Measurements from ENCODE around the gene C1QL4.
A peak's percentile ranks its signal among the peaks of the same experiment; 100 is the strongest.
"Not testable (repeated sequence)": the region's sequence is repeated elsewhere in the genome, so short reads cannot be mapped to it uniquely, and the experiment has no call there.

C1QL4 gene

GRCh38 chr12:49298160-49298559, 38.8 kb downstream of the C1QL4 start:
- peak; percentile 46 for DNase-seq

GRCh38 chr12:49297695-49298060, 39.3 kb downstream of the C1QL4 start:
- no peak for DNase-seq

- DNase-seq, result peak; percentile 17
These were observed 39.9 kb downstream of the C1QL4 start for GRCh38 chr12:49296836-49297694.

GRCh38 chr12:49296034-49296835, 40.8 kb downstream of the C1QL4 start:
- DNase-seq, result peak; percentile 55

GRCh38 chr12:49295082-49295936, 41.7 kb downstream of the C1QL4 start, which contains the start of gene PRPH:
Gene PRPH (plus strand): TSS chr12:49295147. CDS start chr12:49295201, 54 bp downstream.
- no peak for DNase-seq

GRCh38 chr12:49294804-49295081, 42.2 kb downstream of the C1QL4 start:
- no peak for DNase-seq

GRCh38 chr12:49294086-49294803, 42.7 kb downstream of the C1QL4 start:
- DNase-seq, result no peak

- DNase-seq, result no peak
These were observed 43.7 kb downstream of the C1QL4 start for GRCh38 chr12:49293056-49293956.

- no peak for DNase-seq
These were observed 44.3 kb downstream of the C1QL4 start for GRCh38 chr12:49292729-49293055.

GRCh38 chr12:49288922-49289555, 47.9 kb downstream of the C1QL4 start:
- DNase-seq, result no peak

GRCh38 chr12:49288412-49288853, 48.6 kb downstream of the C1QL4 start:
- peak; percentile 70 for DNase-seq

- DNase-seq, result no peak
These were observed 49.1 kb downstream of the C1QL4 start for GRCh38 chr12:49287876-49288275.

GRCh38 chr12:49284672-49285071, 52.3 kb downstream of the C1QL4 start:
- DNase-seq, result no peak

- no peak for DNase-seq
These were observed 53.2 kb downstream of the C1QL4 start for GRCh38 chr12:49283541-49284429.

GRCh38 chr12:49282740-49283375, 54.1 kb downstream of the C1QL4 start:
- not testable (repeated sequence) for DNase-seq

Measured in hematopoietic multipotent progenitor cell treated with erythropoietin and hydrocortisone succinate and interleukin-3 and kit ligand, for 8 days (in vitro differentiated cells).